ENCODE data around the gene CD2BP2. TPM values are rescaled to one million over a fixed set of nuclear protein-coding genes. Genes with fewer than 3 reads are reported as not detected.

CD2BP2 gene
- total and polyA plus RNA-seq, 2 donors (not counting 1 experiment from before 2014, with no cell fraction given) = 26.1 to 80.1 TPM

DNA sequence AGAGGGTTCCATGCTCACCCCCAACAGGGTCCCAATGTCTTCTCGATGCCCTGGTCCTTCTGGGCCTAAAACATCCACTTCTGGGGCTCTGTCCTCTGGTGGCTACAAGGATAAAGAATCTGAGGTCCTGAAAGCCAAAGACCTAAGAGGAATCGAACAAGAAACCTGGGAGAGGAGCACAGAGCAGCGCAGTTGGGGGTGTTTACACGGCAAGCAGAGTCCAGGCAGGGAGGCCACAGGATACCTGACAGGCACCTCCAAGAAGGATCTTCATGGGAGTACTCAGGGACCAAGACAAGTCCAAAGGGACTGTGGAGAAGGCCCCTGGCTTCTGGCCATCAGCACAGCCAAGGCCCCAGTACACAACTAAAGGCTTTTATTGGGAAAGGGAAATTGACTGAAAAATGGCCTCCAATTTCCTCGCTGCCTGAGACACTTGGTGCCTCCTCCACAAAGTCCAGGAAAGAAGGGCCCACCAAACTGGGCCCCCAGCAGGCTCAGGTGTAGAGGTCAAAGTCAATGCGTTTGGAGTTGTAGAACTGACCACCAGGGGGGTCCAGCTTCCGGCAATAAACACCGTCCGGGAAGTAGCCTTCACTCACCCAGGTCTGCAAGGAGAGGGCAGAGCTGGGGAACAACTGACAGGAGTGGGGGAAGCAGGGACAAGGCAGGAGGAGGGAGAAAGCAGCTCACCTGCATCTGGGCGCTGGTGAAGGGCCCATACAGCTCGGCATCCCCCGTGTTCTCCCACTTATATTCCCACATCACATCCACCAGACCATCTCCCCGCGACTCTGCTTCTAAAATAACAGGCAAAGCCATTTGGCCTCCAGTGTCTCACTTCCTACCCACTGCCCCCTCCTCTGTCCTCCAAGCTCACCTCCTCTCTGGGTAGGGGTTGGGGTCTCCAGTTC lies 2.4 kb downstream of the CD2BP2 start:
- ChIA-PET CTCF (interaction anchor here (1.6 kb wide), 1 partner anchor 18 kb away, joined by 7 read pairs; the partner anchor contains the start of gene TBC1D10B), POLR2A (no interaction called here)
- Histone ChIP-seq H3K27ac (ENCODE audit: low read length in 2 of 2) (no peak overlapping the region), H2AFZ (ENCODE audit: insufficient read depth, low read depth, low read length, poor library complexity, severe bottlenecking) (no peak overlapping the region), H3K27me3 (replicated peaks in 1 of 4; ENCODE audit: control extremely low read depth in 1 of 4, control insufficient read depth in 3 of 4, insufficient read depth in 4 of 4, low read length in 3 of 4) (no peaks in the 10 kb centered on the region), H3K4me2 (replicated peaks; ENCODE audit: low read depth, low read length, poor library complexity, severe bottlenecking) (no peak overlapping the region), H3K36me3 (replicated peaks in 1 of 2; ENCODE audit: control extremely low read depth in 1 of 2, control insufficient read depth in 1 of 2, extremely low read depth in 1 of 2, insufficient read depth in 2 of 2, low read length in 1 of 2) (peaks cover 0 to 29% of the 10 kb centered on the region in 2 experiments), H4K20me1 (ENCODE audit: control insufficient read depth, insufficient read depth, low read length, poor library complexity, severe bottlenecking) (peaks cover 12% of the 10 kb centered on the region), H3K9ac (ENCODE audit: low read length) (no peak overlapping the region), H3K79me2 (ENCODE audit: control insufficient read depth, insufficient read depth, low read length) (peaks cover 37% of the 10 kb centered on the region), H3K4me3 (ENCODE audit: control extremely low read depth in 1 of 5, extremely low read depth in 1 of 5, insufficient read depth in 1 of 5, low read depth in 2 of 5, low read length in 4 of 5) (no peak overlapping the region), H3K4me1 (ENCODE audit: control insufficient read depth in 2 of 2, insufficient read depth in 2 of 2, low read length in 2 of 2) (peaks cover 36 to 59% of the 10 kb centered on the region in 2 donors), H3K9me3 (ENCODE audit: control extremely low read depth in 1 of 3, control insufficient read depth in 2 of 3, insufficient read depth in 1 of 3, low read length in 2 of 3) (no peaks in the 10 kb centered on the region)
- ATAC-seq (ENCODE audit: low read depth) = no peak
- Mint-ChIP-seq H3K4me1 (peaks cover 58% of the 10 kb centered on the region), H3K27ac (peak overlapping the region; percentile 61), H3K4me3 (peak overlapping the region; percentile 53), H3K27me3 (no peaks in the 10 kb centered on the region), H3K9me3 (ENCODE audit: insufficient read depth) (no peaks in the 10 kb centered on the region)
- intact Hi-C loops (cut with micrococcal nuclease) = no loop called here
- 91% methylated on average over 9 of the region's 14 CpGs for WGBS (ENCODE audit: insufficient coverage)
- TF ChIP-seq, protein P1, sequence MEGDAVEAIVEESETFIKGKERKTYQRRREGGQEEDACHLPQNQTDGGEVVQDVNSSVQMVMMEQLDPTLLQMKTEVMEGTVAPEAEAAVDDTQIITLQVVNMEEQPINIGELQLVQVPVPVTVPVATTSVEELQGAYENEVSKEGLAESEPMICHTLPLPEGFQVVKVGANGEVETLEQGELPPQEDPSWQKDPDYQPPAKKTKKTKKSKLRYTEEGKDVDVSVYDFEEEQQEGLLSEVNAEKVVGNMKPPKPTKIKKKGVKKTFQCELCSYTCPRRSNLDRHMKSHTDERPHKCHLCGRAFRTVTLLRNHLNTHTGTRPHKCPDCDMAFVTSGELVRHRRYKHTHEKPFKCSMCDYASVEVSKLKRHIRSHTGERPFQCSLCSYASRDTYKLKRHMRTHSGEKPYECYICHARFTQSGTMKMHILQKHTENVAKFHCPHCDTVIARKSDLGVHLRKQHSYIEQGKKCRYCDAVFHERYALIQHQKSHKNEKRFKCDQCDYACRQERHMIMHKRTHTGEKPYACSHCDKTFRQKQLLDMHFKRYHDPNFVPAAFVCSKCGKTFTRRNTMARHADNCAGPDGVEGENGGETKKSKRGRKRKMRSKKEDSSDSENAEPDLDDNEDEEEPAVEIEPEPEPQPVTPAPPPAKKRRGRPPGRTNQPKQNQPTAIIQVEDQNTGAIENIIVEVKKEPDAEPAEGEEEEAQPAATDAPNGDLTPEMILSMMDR (IDR thresholded peaks at IDR 0.05) = no peak
- peak; percentile 16 for DNase-seq

DNA sequence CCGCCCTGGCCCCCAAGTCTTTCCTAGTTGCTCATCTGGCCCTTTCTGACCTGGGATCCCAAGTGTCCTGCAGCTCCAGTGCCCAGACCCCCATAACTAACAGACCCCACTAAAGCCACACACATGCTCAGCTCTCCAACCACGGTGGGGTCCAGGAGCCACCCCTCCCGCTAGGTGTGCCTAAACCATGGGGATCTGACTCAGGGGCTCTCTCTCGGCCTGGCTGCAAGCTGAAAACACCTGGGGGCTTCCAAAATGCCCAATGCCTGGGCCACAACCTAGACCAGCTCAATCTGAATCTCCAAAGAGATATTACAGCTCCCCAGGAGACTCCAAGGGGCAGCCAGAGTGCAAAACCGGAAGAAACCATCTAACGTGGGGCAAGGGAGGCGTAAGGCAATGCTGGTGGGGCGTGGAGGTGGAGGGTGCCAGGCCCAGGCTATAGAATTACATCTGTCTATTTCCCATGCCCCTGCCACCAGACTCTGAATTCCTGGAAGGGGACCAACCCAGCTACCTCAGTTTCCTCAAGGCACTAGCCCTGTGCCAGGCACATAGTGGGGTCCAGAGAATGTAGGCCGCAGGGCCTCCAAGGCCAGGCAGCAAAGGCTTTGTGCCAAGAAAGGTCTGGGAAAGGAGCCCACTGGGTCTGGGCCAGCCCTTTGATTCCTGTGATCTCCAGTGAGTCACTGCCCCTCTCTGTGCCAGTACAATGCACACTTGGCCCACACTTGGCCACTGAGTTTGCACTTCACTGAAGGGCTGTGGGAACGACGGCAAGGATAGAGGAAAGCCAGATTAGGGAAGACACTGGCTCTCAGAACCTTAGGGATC lies 3.3 kb downstream of the CD2BP2 start:
- ChIA-PET CTCF (no interaction called here), POLR2A (interaction anchor here (0.7 kb wide), 1 partner anchor 10 kb away, joined by 3 read pairs; no protein-coding TSS in a partner anchor)
- H3K4me2 ChIP-seq (replicated peaks; ENCODE audit: low read depth, low read length, poor library complexity, severe bottlenecking) = no peak overlapping the region
- Mint-ChIP-seq H3K4me1 (peaks cover 58% of the 10 kb centered on the region), H3K9me3 (ENCODE audit: insufficient read depth) (no peaks in the 10 kb centered on the region), H3K27me3 (no peaks in the 10 kb centered on the region), H3K4me3 (peak overlapping the region; percentile 53), H3K27ac (no peak overlapping the region)
- ATAC-seq (ENCODE audit: low read depth) = no peak
- peak; percentile 8 for DNase-seq
- TF ChIP-seq, protein P1 (IDR thresholded peaks at IDR 0.05) = no peak
- TF ChIP-seq EZH2 (IDR thresholded peaks at IDR 0.05; ENCODE audit: borderline replicate concordance, insufficient read depth, low read depth, low read length, poor library complexity, severe bottlenecking) = no peak
- H3K9ac ChIP-seq (ENCODE audit: low read length) = no peak overlapping the region
- intact Hi-C loops (cut with micrococcal nuclease) = no loop called here
- WGBS (ENCODE audit: insufficient coverage) = 97% methylated on average over 11 of the region's 11 CpGs
- H3K4me3 ChIP-seq (ENCODE audit: control extremely low read depth in 1 of 5, extremely low read depth in 1 of 5, insufficient read depth in 1 of 5, low read depth in 2 of 5, low read length in 4 of 5) = no peak overlapping the region
- no peak overlapping the region for H2AFZ ChIP-seq (ENCODE audit: insufficient read depth, low read depth, low read length, poor library complexity, severe bottlenecking)
- H3K27me3 ChIP-seq (replicated peaks in 1 of 4; ENCODE audit: control extremely low read depth in 1 of 4, control insufficient read depth in 3 of 4, insufficient read depth in 4 of 4, low read length in 3 of 4) = no peaks in the 10 kb centered on the region
- no peaks in the 10 kb centered on the region for H3K9me3 ChIP-seq (ENCODE audit: control extremely low read depth in 1 of 3, control insufficient read depth in 2 of 3, insufficient read depth in 1 of 3, low read length in 2 of 3)
- H3K36me3 ChIP-seq (replicated peaks in 1 of 2; ENCODE audit: control extremely low read depth in 1 of 2, control insufficient read depth in 1 of 2, extremely low read depth in 1 of 2, insufficient read depth in 2 of 2, low read length in 1 of 2) = peaks cover 0 to 24% of the 10 kb centered on the region in 2 experiments
- peaks cover 37% of the 10 kb centered on the region for H3K79me2 ChIP-seq (ENCODE audit: control insufficient read depth, insufficient read depth, low read length)
- peaks cover 12% of the 10 kb centered on the region for H4K20me1 ChIP-seq (ENCODE audit: control insufficient read depth, insufficient read depth, low read length, poor library complexity, severe bottlenecking)
- H3K4me1 ChIP-seq (ENCODE audit: control insufficient read depth in 2 of 2, insufficient read depth in 2 of 2, low read length in 2 of 2) = peaks cover 36 to 59% of the 10 kb centered on the region in 2 donors
- no peak overlapping the region for H3K27ac ChIP-seq (ENCODE audit: low read length in 2 of 2)

Data from B cell (primary cell).